ENCODE measurements around the gene ABLIM2.

GRCh38 chr4:8140915-8141314 lies 17.7 kb downstream of the ABLIM2 start:
- no peak for TF ChIP-seq ESRRG (CRISPR knock-in tag; IDR thresholded peaks at IDR 0.05)
- no peak for TF ChIP-seq ISL1 (CRISPR knock-in tag; IDR thresholded peaks at IDR 0.05)
- TF ChIP-seq ZC3H10 (CRISPR knock-in tag; IDR thresholded peaks at IDR 0.05), result no peak
- TF ChIP-seq ZNF8 (CRISPR knock-in tag; IDR thresholded peaks at IDR 0.05), result no peak
- TF ChIP-seq, protein P1, sequence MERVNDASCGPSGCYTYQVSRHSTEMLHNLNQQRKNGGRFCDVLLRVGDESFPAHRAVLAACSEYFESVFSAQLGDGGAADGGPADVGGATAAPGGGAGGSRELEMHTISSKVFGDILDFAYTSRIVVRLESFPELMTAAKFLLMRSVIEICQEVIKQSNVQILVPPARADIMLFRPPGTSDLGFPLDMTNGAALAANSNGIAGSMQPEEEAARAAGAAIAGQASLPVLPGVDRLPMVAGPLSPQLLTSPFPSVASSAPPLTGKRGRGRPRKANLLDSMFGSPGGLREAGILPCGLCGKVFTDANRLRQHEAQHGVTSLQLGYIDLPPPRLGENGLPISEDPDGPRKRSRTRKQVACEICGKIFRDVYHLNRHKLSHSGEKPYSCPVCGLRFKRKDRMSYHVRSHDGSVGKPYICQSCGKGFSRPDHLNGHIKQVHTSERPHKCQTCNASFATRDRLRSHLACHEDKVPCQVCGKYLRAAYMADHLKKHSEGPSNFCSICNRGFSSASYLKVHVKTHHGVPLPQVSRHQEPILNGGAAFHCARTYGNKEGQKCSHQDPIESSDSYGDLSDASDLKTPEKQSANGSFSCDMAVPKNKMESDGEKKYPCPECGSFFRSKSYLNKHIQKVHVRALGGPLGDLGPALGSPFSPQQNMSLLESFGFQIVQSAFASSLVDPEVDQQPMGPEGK (CRISPR knock-in tag; IDR thresholded peaks at IDR 0.05; ENCODE audit: borderline replicate concordance), result no peak
- TF ChIP-seq SNAI2 (CRISPR knock-in tag; IDR thresholded peaks at IDR 0.05), result no peak
- TF ChIP-seq, protein P2, sequence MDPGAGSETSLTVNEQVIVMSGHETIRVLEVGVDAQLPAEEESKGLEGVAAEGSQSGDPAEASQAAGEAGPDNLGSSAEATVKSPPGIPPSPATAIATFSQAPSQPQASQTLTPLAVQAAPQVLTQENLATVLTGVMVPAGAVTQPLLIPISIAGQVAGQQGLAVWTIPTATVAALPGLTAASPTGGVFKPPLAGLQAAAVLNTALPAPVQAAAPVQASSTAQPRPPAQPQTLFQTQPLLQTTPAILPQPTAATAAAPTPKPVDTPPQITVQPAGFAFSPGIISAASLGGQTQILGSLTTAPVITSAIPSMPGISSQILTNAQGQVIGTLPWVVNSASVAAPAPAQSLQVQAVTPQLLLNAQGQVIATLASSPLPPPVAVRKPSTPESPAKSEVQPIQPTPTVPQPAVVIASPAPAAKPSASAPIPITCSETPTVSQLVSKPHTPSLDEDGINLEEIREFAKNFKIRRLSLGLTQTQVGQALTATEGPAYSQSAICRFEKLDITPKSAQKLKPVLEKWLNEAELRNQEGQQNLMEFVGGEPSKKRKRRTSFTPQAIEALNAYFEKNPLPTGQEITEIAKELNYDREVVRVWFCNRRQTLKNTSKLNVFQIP (CRISPR knock-in tag; IDR thresholded peaks at IDR 0.05; ENCODE audit: borderline replicate concordance, low read depth), result no peak
- no peak for TF ChIP-seq ZFP30 (CRISPR knock-in tag; IDR thresholded peaks at IDR 0.05)
- TF ChIP-seq, protein P3, sequence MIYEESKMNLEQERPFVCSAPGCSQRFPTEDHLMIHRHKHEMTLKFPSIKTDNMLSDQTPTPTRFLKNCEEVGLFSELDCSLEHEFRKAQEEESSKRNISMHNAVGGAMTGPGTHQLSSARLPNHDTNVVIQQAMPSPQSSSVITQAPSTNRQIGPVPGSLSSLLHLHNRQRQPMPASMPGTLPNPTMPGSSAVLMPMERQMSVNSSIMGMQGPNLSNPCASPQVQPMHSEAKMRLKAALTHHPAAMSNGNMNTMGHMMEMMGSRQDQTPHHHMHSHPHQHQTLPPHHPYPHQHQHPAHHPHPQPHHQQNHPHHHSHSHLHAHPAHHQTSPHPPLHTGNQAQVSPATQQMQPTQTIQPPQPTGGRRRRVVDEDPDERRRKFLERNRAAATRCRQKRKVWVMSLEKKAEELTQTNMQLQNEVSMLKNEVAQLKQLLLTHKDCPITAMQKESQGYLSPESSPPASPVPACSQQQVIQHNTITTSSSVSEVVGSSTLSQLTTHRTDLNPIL (CRISPR knock-in tag; IDR thresholded peaks at IDR 0.05; ENCODE audit: low read depth), result no peak

All from SK-N-SH treated with all-trans-retinoic acid at 6 μM for 48 hours (cell line).